ENCODE measurements around the gene HDAC4. TPM values are rescaled to one million over a fixed set of nuclear protein-coding genes. Genes with fewer than 3 reads are reported as not detected.

The HDAC4 gene
- total RNA-seq, 1 donor from 2014 or later: 65.7 TPM

DNA sequence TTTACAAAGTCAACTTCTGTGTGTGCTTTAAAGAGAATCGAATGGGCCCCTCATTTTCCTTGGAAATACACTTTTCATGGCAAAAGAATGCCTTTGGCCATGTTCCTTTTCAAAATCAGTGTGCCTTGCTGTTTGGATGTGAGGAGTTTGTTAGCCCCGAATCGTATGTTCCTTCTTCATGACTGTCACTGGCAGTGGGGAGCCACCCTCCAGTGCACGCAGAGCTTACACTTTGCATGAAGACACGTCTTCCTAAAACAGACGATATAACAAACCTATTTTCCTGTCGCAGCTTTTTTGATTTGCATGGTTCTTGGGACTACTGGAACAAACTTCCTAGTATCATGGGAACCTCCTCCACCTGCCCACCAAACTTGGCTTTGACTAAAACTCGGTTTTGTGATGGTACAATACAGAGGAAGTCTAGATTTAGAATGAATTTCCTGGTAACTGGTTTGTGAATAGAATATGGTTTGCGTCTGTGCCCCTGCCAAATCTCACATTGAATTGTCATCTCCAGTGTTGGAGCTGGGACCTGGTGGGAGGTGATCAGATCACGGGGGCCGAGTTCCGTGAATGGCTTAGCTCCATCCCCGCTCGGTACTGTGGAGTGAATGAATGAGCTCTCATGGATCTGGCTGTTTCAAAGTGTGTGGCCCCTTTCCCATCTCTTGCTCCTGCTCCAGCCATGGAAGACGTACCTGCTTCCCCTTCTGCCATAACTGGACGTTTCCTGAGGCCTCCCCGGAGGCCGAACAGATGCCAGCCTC lies 358.1 kb downstream of the HDAC4 start:
- no peak for DNase-seq (ENCODE audit: low spot score in 2 of 2)
- Histone ChIP-seq H3K9me3 (no peaks in the 10 kb centered on the region), H3K36me3 (no peaks in the 10 kb centered on the region), H3K4me1 (no peaks in the 10 kb centered on the region), H3K4me3 (no peak overlapping the region), H3K27me3 (no peaks in the 10 kb centered on the region), H3K27ac (no peak overlapping the region)
- intact Hi-C loops (cut with DNase I): no loop called here
- TF ChIP-seq, protein P1, sequence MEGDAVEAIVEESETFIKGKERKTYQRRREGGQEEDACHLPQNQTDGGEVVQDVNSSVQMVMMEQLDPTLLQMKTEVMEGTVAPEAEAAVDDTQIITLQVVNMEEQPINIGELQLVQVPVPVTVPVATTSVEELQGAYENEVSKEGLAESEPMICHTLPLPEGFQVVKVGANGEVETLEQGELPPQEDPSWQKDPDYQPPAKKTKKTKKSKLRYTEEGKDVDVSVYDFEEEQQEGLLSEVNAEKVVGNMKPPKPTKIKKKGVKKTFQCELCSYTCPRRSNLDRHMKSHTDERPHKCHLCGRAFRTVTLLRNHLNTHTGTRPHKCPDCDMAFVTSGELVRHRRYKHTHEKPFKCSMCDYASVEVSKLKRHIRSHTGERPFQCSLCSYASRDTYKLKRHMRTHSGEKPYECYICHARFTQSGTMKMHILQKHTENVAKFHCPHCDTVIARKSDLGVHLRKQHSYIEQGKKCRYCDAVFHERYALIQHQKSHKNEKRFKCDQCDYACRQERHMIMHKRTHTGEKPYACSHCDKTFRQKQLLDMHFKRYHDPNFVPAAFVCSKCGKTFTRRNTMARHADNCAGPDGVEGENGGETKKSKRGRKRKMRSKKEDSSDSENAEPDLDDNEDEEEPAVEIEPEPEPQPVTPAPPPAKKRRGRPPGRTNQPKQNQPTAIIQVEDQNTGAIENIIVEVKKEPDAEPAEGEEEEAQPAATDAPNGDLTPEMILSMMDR (IDR thresholded peaks at IDR 0.05): no peak

DNA sequence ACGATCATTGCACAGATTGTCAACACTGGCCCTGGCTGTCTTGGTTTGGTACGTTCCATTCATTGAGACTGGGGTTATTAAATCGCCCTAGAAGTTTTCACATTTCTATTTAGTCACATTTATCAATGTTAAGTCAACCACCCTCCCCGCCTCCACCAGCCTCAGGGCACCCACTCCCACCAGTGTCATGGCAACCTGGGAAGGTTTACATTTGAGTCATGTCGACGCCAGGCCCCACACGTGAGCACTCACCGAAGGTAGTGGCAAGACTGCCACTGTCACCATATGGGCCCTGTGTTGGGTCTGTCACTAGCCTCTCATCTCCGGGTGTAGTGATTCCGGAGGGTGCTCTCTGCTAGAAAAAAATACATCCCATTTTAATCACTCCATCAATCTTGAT lies 358.8 kb downstream of the HDAC4 start:
- H3K36me3 ChIP-seq: no peaks in the 10 kb centered on the region
- no peak overlapping the region for H3K27ac ChIP-seq
- intact Hi-C loops (cut with DNase I): no loop called here
- no peaks in the 10 kb centered on the region for H3K9me3 ChIP-seq
- H3K4me1 ChIP-seq: no peaks in the 10 kb centered on the region
- TF ChIP-seq, protein P1 (IDR thresholded peaks at IDR 0.05): no peak
- no peak for DNase-seq (ENCODE audit: low spot score in 2 of 2)
- no peak overlapping the region for H3K4me3 ChIP-seq
- H3K27me3 ChIP-seq: no peaks in the 10 kb centered on the region

DNA sequence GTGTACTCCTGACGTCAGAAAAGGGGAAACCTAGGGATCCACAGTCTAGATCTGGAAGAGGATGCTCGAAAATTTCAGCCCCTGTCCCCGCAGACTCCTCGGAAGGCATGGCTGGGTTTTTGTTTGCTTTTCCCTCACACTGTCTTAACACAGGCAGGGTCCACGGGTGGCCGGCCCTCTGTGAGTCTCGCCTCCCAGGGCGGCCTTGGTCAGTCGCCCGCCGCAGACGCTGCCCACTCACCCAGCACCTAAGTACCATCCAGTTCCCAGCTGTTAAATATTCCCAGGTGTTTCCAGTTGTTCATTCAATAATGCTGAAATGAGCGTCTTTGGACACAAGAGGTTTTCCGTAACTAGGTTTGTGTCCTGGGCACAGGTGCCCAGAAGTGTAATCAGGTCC lies 359.8 kb downstream of the HDAC4 start:
- Histone ChIP-seq H3K27me3 (no peaks in the 10 kb centered on the region), H3K36me3 (no peaks in the 10 kb centered on the region), H3K4me3 (no peak overlapping the region), H3K9me3 (no peaks in the 10 kb centered on the region), H3K27ac (no peak overlapping the region), H3K4me1 (no peaks in the 10 kb centered on the region)
- TF ChIP-seq, protein P1 (IDR thresholded peaks at IDR 0.05): no peak
- intact Hi-C loops (cut with DNase I): no loop called here
- DNase-seq (ENCODE audit: low spot score in 2 of 2): no peak

DNA sequence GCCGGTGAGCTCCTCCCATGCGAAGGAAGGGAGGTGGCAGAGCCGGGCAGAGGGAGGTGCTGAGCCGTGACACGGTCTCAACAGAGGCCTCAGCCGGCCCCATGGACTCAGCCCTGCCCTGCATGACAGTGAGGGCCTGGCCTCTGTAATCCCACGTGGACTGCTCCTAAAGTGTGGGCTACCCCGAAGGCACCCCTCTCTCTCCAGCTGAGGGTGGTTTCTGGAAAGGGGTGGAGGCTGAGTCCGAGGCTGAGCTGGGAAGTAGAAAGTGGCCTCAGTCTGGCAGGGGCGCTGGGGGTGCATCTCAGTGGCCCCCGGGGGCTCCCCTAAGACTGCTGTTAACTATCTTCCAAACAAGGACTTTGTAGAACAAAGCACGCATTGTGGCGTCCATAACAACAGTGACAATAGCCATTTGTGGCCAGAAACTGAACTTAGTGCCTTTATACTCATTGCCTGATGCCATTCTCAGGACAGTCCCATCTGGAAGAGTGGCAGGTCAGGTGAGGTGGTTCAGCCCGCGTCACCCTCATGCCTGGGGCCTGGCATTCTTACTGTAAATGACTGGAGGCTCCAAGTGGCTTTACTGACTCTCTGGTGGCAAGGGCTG lies 360.6 kb downstream of the HDAC4 start:
- DNase-seq (ENCODE audit: low spot score in 2 of 2): no peak
- Histone ChIP-seq H3K27me3 (no peaks in the 10 kb centered on the region), H3K4me3 (no peak overlapping the region), H3K36me3 (no peaks in the 10 kb centered on the region), H3K4me1 (no peaks in the 10 kb centered on the region), H3K27ac (no peak overlapping the region), H3K9me3 (no peaks in the 10 kb centered on the region)
- intact Hi-C loops (cut with DNase I): no loop called here
- TF ChIP-seq, protein P1 (IDR thresholded peaks at IDR 0.05): no peak

DNA sequence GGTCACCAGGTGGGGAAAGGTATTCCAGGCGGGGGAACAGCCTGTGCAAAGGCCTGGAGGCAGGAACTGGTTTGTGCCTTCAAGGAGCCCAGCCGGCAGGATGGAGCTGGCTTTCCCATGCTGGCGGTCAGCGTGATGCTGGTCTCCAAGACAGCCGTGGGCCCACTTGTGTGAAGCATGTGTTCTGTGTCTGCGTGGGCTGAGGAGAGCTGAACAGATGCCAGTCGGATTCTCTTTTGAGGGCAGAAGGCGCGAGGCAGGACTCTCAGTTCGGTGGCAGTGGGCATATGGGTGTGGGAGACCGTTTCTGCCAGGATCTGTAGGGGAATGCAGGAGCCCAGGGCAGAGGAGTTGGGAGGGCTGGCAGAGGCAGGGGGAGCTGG lies 361.4 kb downstream of the HDAC4 start:
- intact Hi-C loops (cut with DNase I): no loop called here

More for the DNA sequence above, 361.4 kb downstream of the HDAC4 start:
- Histone ChIP-seq H3K4me1 (no peaks in the 10 kb centered on the region), H3K9me3 (no peaks in the 10 kb centered on the region), H3K27me3 (no peaks in the 10 kb centered on the region), H3K4me3 (no peak overlapping the region), H3K27ac (no peak overlapping the region), H3K36me3 (no peaks in the 10 kb centered on the region)
- DNase-seq (ENCODE audit: low spot score in 2 of 2): no peak
- TF ChIP-seq, protein P1 (IDR thresholded peaks at IDR 0.05): no peak
